Measurements from ENCODE around the gene EFHD1.

Gene EFHD1

DNA sequence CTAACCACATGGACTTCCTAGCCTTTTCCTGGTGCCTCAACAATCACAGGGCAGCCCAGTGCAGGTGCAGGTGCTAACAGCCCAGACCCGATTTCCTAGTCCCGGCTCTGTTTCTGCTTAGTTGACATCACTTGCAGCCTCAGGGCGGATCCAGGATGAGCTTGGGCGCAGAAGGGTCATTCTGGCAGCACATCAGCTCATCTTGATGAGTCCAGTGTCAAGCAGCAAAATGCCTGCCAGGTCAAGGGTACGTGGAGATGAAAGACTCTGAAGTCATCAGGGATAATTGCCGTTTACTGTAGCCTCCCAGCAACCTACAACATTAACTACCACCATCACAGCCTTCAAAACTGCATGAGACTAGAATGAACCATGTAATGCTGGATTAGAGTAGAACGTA lies 39.4 kb upstream of the EFHD1 start:
- TF ChIP-seq ZFX (IDR thresholded peaks at IDR 0.05; ENCODE audit: borderline replicate concordance) = no peak
- no peak for TF ChIP-seq CTCF (IDR thresholded peaks at IDR 0.05)
- H3K27ac ChIP-seq = no peak overlapping the region

GRCh38 chr2:232597362-232598079 lies 35.9 kb upstream of the EFHD1 start:
- TF ChIP-seq CTCF (IDR thresholded peaks at IDR 0.05) (no peak), ZFX (IDR thresholded peaks at IDR 0.05; ENCODE audit: borderline replicate concordance) (no peak)

GRCh38 chr2:232598293-232598692 lies 35.1 kb upstream of the EFHD1 start:
- TF ChIP-seq CTCF (IDR thresholded peaks at IDR 0.05) (no peak), ZFX (IDR thresholded peaks at IDR 0.05; ENCODE audit: borderline replicate concordance) (no peak)
- no peak overlapping the region for H3K27ac ChIP-seq

More at GRCh38 chr2:232597362-232598079, 35.9 kb upstream of the EFHD1 start:
- no peak overlapping the region for H3K27ac ChIP-seq

GRCh38 chr2:232600053-232600773 lies 33.2 kb upstream of the EFHD1 start:
- no peak overlapping the region for H3K27ac ChIP-seq
- TF ChIP-seq CTCF (IDR thresholded peaks at IDR 0.05) (no peak), ZFX (IDR thresholded peaks at IDR 0.05; ENCODE audit: borderline replicate concordance) (no peak)

DNA sequence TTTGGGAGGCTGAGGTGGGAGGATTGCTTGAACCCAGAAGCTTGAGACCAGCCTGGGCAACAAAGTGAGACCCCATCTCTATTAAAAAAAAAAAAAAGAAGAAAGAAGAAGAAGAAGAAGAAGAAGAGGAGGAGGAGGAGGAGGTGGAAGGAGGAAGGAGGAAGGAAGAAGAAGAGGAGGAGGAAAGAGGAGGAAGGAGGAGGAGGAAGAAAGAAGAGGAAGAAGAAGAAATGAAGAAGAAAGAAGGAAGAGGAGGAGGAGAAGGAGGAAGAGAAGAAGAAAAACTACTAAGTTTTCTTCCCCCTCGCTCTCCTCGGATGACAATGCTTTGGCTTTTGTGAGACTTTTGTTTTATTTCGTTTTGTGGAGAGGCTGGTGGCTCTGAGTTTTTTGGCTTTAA lies 30.1 kb upstream of the EFHD1 start:
- no peak overlapping the region for H3K27ac ChIP-seq
- TF ChIP-seq ZFX (IDR thresholded peaks at IDR 0.05; ENCODE audit: borderline replicate concordance) (no peak), CTCF (IDR thresholded peaks at IDR 0.05) (no peak)

DNA sequence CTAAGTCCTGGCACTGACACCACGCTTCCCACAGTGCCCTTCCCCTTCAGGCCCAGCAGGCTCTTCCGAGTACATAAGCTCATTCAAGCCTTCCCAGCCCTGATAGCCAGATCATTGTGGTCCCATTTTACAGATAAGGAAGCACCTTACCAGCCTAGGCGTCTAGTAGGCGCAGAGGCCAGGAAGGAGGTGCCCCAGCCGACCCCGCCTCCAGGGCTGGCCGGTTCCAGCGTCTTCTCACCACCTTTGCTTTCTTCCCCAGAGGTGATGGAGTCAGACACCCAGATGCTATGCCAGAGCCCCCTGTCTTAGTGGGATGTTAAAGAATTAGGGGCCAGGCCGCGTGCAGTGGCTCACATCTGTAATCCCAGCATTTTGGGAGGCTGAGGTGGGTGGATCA lies 28.9 kb upstream of the EFHD1 start:
- no peak overlapping the region for H3K27ac ChIP-seq
- TF ChIP-seq CTCF (IDR thresholded peaks at IDR 0.05) = no peak
- TF ChIP-seq ZFX (IDR thresholded peaks at IDR 0.05; ENCODE audit: borderline replicate concordance) = no peak

DNA sequence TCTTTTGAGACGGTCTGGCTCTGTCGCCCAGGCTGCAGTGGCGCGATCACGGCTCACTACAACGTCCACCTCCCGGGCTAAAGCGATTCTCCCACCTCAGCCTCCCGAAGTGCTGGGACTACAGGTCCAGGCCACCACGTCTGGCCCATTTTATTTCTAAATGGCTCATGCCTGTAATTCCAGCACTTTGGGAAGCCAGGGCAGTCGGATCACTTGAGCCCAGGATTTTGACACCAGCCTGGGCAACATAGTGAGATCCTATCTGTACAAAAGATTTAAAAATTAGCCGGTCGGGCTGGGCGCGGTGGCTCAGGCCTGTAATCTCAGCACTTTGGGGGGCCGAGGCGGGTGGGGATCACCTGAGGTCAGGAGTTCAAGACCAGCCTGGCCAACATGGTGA lies 26.4 kb upstream of the EFHD1 start:
- no peak overlapping the region for H3K27ac ChIP-seq
- TF ChIP-seq CTCF (IDR thresholded peaks at IDR 0.05) (no peak), ZFX (IDR thresholded peaks at IDR 0.05; ENCODE audit: borderline replicate concordance) (no peak)
